ENCODE results near the gene EFHC1.

EFHC1 gene

DNA sequence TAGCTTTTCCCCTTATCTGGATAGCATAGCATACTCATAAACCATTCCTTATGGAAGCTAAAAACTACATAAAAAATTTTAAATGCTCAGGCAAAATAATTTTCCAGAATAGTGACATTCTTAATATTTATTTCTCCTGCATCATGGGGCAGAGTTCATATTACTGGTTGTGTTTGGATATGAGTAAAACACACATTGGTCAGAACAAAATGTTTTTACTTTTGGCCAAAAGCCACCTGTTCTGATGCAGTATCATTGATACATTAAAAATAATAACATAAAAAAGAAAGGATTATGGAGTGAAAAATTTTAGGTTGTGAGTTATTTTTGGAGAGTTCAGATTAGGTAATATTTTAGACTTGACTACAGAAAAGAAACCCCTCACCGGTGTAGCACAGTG is 123.1 kb downstream of the EFHC1 start:
- TF ChIP-seq, protein P1, sequence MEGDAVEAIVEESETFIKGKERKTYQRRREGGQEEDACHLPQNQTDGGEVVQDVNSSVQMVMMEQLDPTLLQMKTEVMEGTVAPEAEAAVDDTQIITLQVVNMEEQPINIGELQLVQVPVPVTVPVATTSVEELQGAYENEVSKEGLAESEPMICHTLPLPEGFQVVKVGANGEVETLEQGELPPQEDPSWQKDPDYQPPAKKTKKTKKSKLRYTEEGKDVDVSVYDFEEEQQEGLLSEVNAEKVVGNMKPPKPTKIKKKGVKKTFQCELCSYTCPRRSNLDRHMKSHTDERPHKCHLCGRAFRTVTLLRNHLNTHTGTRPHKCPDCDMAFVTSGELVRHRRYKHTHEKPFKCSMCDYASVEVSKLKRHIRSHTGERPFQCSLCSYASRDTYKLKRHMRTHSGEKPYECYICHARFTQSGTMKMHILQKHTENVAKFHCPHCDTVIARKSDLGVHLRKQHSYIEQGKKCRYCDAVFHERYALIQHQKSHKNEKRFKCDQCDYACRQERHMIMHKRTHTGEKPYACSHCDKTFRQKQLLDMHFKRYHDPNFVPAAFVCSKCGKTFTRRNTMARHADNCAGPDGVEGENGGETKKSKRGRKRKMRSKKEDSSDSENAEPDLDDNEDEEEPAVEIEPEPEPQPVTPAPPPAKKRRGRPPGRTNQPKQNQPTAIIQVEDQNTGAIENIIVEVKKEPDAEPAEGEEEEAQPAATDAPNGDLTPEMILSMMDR (IDR thresholded peaks at IDR 0.05; ENCODE audit: borderline replicate concordance, insufficient read depth, low read depth, low read length) = no peak
- H3K4me3 ChIP-seq (ENCODE audit: low read depth, low read length) = no peak overlapping the region

DNA sequence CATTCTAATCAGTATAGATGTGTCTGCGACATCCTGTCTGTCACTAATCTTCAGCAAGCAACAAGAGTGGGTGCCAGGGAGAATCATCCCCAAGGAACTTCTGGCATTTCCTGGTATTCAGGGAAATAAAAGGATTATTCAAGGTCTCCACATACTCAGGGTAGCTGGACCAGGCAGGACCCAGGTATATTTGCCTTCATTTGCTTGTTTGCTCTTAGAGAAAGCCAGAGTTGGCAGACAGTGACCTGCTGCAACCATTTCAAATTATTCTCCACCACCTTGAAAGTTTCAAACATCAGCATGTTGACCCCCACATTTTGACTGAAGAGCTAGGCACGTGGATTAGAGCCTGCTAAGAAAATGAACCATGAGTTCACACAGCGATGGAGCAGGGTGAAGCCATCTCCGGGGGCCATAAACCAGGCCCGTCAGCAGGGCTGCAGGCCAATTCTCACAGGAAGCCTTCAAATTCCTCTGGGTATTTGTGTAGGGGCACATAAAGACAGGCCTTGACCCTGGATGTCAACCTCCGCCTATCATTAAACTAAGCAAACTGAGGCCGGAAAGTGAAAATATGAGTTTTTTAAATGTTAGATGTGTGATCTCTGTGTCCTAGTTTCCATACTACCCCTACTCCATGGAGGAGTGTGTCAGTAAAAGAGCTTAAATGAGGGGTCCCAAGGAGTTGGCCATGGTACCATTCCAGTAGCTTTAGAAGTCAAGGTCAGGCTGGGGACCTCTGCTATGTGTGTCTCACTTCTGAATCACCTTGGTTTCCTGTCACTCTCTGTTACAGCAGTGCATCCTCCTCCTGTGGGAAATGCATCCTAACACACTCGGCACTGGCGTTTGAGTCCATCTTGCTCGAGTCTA is 123.8 kb downstream of the EFHC1 start:
- H3K4me3 ChIP-seq (ENCODE audit: low read depth, low read length) = no peak overlapping the region
- TF ChIP-seq, protein P1 (IDR thresholded peaks at IDR 0.05; ENCODE audit: borderline replicate concordance, insufficient read depth, low read depth, low read length) = no peak

DNA sequence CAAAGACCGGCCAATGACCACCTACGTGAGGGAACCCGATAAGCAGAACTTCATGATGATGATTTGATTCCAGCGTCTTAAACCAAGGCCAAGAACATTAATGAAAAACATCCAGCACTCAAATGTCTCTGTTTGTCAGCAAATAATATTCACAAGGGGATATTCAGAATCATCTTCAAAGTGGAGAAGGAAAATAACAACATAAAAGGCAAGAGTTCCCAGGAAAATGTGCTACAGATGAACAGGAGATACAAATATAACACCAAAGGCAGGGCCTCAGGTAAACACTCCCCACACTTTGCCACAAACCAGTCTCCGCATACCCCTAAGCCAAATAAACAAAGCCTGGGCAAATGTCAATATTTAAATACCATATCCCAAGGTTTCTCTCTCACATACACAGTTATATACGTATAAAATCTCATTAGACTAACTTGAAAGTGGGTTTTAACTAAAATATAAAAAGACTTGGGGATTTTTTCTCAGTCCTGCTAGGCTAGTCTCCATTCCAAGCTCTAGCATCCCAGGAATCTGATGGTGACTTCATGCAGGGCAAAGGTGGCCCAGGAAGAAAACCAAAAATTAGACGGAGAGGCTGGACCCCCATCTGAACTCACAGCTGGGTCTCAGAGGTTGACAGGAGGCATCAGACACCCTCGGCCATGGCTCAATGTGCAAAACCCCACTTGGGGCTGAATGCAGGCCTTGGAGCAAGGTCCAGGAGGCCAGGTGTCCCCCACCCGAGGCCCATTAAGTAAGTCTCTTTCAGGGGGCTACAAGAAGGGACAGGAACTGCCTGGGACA is 124.7 kb downstream of the EFHC1 start:
- TF ChIP-seq, protein P1 (IDR thresholded peaks at IDR 0.05; ENCODE audit: borderline replicate concordance, insufficient read depth, low read depth, low read length) = no peak
- H3K4me3 ChIP-seq (ENCODE audit: low read depth, low read length) = no peak overlapping the region

GRCh38 chr6:52545406-52546119 is 125.4 kb downstream of the EFHC1 start:
- H3K4me3 ChIP-seq (ENCODE audit: low read depth, low read length) = no peak overlapping the region
- TF ChIP-seq, protein P1 (IDR thresholded peaks at IDR 0.05; ENCODE audit: borderline replicate concordance, insufficient read depth, low read depth, low read length) = no peak

GRCh38 chr6:52546192-52546591 is 126.0 kb downstream of the EFHC1 start:
- H3K4me3 ChIP-seq (ENCODE audit: low read depth, low read length) = no peak overlapping the region
- TF ChIP-seq, protein P1 (IDR thresholded peaks at IDR 0.05; ENCODE audit: borderline replicate concordance, insufficient read depth, low read depth, low read length) = no peak

DNA sequence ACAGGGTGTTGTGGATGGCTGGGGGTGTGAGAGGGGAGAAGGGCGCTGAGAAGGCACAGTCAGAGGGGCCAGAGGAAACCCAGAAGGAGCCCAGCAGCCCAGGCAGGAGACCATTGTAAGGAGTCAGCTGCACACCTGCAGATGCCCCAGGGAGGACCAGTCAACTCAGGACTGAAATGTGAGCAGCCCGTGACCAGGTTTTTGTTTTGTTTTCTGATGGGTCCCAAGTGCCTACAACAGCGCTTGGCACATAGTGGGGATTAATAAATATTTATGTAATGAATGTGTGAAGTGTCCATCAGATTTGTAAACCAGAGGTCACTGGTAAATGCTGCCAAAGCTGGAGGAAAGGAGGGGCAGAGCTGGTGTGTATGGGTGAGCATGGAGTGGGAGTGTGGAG is 126.5 kb downstream of the EFHC1 start:
- TF ChIP-seq, protein P1 (IDR thresholded peaks at IDR 0.05; ENCODE audit: borderline replicate concordance, insufficient read depth, low read depth, low read length) = no peak
- no peak overlapping the region for H3K4me3 ChIP-seq (ENCODE audit: low read depth, low read length)

All from GM12875 (cell line).